ENCODE results near the gene RCOR3.
"Not testable (repeated sequence)": the region's sequence is repeated elsewhere in the genome, so short reads cannot be mapped to it uniquely, and the experiment has no call there.

RCOR3 gene

GRCh38 chr1:211343607-211344006, 84.4 kb downstream of the RCOR3 start:
- no peak for DNase-seq

- DNase-seq = no peak
Observed at GRCh38 chr1:211344152-211344618, 85.0 kb downstream of the RCOR3 start.

DNA sequence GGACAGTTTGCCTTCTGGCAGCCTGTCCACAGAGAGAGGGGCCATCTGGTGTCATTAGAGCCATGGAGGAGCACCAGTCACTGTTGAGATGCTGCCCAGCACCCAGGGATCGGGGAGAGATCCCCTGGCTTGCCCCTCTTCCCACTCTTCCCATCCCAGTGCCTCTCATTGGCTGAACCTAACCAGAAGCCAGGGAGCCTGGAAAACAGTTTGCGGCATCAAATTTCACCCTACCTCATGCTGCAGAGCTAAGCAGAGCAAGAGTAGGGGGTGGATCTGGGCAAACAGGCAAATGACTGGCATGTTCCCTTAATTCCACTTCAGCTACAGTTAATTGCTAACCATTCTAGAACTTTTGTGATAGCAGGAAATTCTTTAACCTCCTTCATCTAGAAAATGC, 86.6 kb downstream of the RCOR3 start:
- no peak for DNase-seq

- no peak for DNase-seq
Observed at GRCh38 chr1:211347077-211347844, 88.1 kb downstream of the RCOR3 start.

GRCh38 chr1:211348547-211348946, 89.4 kb downstream of the RCOR3 start:
- no peak for DNase-seq

GRCh38 chr1:211349741-211350140, 90.6 kb downstream of the RCOR3 start:
- no peak for DNase-seq

- not testable (repeated sequence) for DNase-seq
Observed at GRCh38 chr1:211352055-211352454, 92.9 kb downstream of the RCOR3 start.

DNA sequence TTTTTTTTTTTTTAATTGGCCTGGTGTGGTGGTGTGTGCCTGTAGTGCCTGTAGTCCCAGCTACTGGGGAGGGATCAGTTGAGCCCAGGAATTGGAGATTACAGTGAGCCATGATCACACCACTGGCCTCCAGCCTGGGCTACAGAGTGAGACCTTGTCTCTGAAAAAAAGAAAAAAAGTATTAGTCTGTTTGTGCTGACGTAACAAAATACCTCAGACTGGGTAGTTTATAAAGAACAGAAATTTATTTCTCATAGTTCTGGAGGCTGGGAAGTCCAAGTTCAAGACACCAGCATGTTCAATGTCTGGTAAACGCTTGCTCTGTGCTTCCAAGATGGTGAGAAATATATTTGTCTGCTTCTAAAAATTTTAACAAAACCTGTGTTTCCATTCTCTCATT, 93.3 kb downstream of the RCOR3 start:
- DNase-seq = no peak

GRCh38 chr1:211352985-211353515, 93.9 kb downstream of the RCOR3 start:
- DNase-seq = no peak

DNA sequence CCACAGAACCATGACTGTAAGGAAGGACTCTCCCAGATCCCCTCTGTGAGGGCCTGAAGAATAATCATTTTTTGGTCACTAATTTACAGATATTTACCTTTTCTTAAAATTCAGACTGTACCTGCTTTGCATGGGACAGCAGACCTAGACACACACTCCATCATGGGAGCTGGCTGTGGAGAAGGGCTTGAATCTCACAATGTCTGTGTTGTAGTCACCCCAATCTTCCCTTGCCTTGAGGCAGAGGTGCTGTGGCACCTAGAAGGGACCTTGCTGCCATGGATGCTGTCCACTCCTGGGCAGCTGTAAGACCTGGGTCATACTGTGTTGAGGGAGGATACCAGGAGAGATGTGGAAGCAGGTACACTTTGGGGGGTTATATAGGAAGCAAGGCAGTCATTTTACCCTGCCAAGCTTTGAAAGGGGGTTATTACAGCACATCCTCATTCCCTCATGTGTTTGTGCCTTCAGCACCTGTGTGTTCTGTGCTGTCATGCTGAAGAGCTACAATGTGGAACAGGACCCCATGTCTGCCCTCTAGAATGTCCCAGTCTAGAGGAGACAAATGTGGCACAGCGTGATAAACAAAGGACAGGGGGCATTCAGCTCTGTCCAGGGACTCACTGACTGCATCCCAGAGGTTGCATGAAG, 94.5 kb downstream of the RCOR3 start:
- DNase-seq = no peak

- DNase-seq = no peak
Observed at GRCh38 chr1:211355873-211356272, 96.7 kb downstream of the RCOR3 start.

- no peak for DNase-seq
Observed at GRCh38 chr1:211356723-211357407, 97.7 kb downstream of the RCOR3 start.

DNA sequence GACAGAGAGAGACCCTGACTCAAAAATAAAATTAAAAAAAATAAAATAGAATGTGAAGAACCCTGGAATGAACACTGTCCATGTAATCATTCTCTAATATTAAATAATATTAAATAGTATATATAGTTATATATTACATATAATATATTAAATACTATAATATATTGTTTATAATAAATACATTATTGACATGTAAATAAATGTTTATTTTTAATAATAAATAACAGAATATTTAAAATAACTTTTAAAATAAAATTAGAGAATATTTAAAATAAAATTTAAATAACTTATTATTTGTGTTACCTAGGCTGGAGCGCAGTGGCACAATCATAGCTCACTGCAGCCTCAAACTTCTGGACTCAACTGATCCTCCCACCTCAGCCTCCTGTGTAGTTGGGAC, 99.5 kb downstream of the RCOR3 start:
- no peak for DNase-seq

- DNase-seq = no peak
Observed at GRCh38 chr1:211359876-211360275, 100.7 kb downstream of the RCOR3 start.

GRCh38 chr1:211361202-211361601, 102.0 kb downstream of the RCOR3 start:
- DNase-seq = no peak

Measured in activated gamma-delta T cell (primary cell).